G401.6 (cell line): ENCODE measurements around the gene MOK.

Experiments
- FAIRE-seq: peaks from 2 replicates; lab custom pipeline; 2012; peaks lifted over from hg19 to GRCh38; lab: Jason Lieb, UNC

MOK gene

GRCh38 chr14:102180248-102180998, 124.5 kb downstream of the MOK start:
- no peak for FAIRE-seq
